IPS-18a (cell line): ENCODE measurements around the gene WDR26.
"Not testable (repeated sequence)": the region's sequence is repeated elsewhere in the genome, so short reads cannot be mapped to it uniquely, and the experiment has no call there.

ENCODE experiments used
- H3K27ac ChIP-seq: one replicate; pipeline ENCODE4 v1.5.1; 2013; ENCODE audit warnings: low read length
- H3K27me3 ChIP-seq: one replicate; pipeline ENCODE4 v1.6.1; 2013; ENCODE audit warnings: mild to moderate bottlenecking, low read length; ENCODE audit not compliant: control insufficient read depth, insufficient read depth
- H3K36me3 ChIP-seq: one replicate; pipeline ENCODE4 v1.6.1; 2013; ENCODE audit warnings: low read depth, low read length; ENCODE audit not compliant: control insufficient read depth
- H3K4me1 ChIP-seq: one replicate; pipeline ENCODE4 v1.6.1; 2013; ENCODE audit warnings: low read depth, low read length; ENCODE audit not compliant: control insufficient read depth
- H3K4me3 ChIP-seq: one replicate; pipeline ENCODE4 v1.5.1; 2013; ENCODE audit warnings: low read length
- H3K9ac ChIP-seq: one replicate; pipeline ENCODE4 v1.6.1; 2013; ENCODE audit warnings: mild to moderate bottlenecking, low read length, moderate library complexity
- H3K9me3 ChIP-seq: one replicate; pipeline ENCODE4 v1.6.1; 2013; ENCODE audit warnings: low read depth, low read length; ENCODE audit not compliant: control insufficient read depth

WDR26 gene

DNA sequence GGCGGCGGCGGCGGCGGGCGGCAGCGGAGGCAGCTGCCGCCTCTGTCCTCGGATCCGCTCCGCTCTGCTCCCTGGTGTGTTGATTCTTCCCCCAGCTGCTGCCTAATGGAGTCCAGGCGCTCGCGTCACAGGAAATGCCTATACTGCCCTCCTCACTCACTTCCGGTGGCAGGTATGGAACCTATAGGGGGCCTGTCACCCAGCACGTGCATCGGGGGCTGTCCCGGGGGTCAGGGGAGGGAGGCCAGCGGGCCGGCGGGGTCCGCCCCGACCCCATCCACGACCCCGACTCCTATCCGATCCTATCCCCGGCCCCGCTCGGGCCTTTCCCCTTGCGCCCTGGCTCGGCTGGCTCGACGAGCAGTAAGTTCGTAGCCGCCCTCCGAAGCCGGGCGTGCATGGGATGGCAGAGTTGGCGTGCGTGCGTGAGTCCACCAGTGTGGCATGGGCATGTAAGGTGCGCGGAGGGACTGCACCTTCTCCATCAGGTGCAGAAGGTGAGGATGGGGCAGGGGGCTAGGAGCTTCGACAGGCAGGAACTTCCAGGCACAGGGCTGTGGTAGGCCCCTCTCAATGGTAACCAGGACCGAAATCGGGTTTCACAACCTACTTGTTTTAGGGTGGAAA is at the start of gene WDR26:
TSS of gene WDR26 (minus strand) at position 107 of the 627 bp plus-strand sequence.
- no peaks in the 10 kb centered on the region for H3K9me3 ChIP-seq
- H3K27ac ChIP-seq, result no peak within 1 kb of the TSS
- H3K9ac ChIP-seq, result peak within 1 kb of the TSS; percentile 69
- H3K4me1 ChIP-seq, result peaks cover 29% of the 10 kb centered on the region
- H3K27me3 ChIP-seq, result no peaks in the 10 kb centered on the region
- peaks cover 28% of the 10 kb centered on the region for H3K36me3 ChIP-seq
- H3K4me3 ChIP-seq, result peak within 1 kb of the TSS; percentile 93

DNA sequence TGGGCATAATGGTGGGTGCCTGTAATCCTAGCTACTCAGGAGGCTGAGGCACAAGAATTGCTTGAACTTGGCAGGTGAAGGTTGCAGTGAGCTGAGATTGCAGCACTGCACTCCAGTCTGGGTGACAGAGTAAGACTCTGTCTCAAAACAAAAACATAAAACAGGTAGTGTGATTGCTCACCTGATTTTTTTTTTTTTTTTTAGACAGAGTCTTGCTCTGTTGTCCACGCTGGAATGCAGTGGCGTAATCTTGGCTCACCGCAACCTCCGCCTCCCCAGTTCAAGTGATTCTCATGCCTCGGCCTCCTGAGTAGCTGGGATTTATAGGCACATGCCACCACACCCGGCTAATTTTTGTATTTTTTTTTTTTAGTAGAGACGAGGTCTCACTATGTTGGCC is 48.6 kb upstream of the WDR26 start:
- H3K9ac ChIP-seq, H3K27ac ChIP-seq, H3K36me3 ChIP-seq, H3K4me3 ChIP-seq, H3K27me3 ChIP-seq, H3K4me1 ChIP-seq, H3K9me3 ChIP-seq: not testable (repeated sequence)

DNA sequence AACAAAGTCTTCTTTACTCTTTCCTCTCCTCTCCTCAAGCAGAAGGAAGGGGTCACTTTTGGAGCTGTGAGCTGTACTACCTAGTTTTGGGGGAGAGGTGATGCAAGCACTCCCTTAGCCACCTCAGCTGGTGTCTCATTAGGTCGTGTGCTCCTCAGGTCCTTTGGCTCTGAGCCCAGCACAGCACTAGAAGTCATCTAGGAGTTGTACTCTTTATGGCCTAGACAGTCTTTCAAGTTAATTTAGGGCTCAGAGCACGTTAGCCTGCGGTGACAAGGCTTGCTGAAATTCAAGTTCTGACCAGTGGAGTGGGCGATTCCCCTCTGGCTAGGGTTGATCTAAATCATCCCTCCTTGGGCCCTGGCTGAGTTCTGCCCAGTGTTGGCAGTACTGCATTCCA is 48.0 kb upstream of the WDR26 start:
- no peaks in the 10 kb centered on the region for H3K27me3 ChIP-seq
- peaks cover 7% of the 10 kb centered on the region for H3K4me1 ChIP-seq
- no peak overlapping the region for H3K27ac ChIP-seq
- no peak overlapping the region for H3K4me3 ChIP-seq
- H3K9me3 ChIP-seq, result no peaks in the 10 kb centered on the region
- H3K9ac ChIP-seq, result no peak overlapping the region
- no peaks in the 10 kb centered on the region for H3K36me3 ChIP-seq

DNA sequence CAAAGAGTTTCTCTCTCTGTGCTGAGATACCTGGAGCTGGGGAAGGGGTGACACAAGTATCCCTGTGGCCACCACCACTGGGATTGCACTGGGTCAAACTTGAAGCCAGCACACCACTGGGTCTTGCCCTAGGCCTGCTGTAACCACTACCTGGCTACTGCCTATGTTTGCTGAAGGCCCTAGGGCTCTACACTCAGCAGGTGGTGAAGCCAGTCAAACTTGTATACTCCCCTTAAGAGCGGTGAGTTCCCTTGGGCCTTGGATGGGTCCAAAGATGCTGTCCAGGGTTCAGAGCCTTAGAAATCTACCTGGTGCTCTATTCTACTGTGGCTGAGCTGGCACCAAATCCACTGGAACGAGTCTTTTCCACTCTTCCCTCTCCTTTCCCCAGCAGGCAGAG is 47.0 kb upstream of the WDR26 start:
- Histone ChIP-seq H3K9ac (no peak overlapping the region), H3K4me1 (no peaks in the 10 kb centered on the region), H3K27ac (no peak overlapping the region)

DNA sequence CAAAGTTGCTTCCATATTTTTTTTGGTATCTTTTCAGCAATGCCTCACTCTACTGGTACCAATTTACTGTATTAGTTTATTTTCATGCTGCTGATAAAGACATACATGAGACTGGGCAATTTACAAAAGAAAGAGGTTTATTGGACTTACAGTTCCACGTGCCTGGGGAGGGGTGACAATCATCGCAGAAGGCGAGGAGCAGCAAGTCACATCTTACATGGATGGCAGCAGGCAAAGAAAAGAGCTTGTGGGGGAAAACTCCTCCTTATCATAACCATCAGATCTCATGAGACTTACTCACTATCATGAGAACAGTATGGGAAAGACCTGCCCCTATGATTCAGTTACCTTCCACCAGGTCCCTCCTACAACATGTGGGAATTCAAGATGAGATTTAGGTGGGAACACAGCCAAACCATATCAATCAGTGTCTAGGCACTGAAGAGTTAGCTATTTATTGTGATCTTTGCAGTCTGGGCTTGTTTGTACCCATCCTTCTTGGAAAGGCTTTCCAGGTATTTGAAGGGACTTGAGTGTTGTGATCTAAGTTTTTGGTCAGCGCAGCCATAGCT is 46.4 kb upstream of the WDR26 start:
- H3K27me3 ChIP-seq, H3K4me1 ChIP-seq, H3K36me3 ChIP-seq, H3K9ac ChIP-seq, H3K4me3 ChIP-seq, H3K9me3 ChIP-seq, H3K27ac ChIP-seq: not testable (repeated sequence)

More for the DNA sequence above, 47.0 kb upstream of the WDR26 start:
- Histone ChIP-seq H3K27me3 (no peaks in the 10 kb centered on the region), H3K9me3 (no peaks in the 10 kb centered on the region), H3K36me3 (no peaks in the 10 kb centered on the region), H3K4me3 (no peak overlapping the region)

DNA sequence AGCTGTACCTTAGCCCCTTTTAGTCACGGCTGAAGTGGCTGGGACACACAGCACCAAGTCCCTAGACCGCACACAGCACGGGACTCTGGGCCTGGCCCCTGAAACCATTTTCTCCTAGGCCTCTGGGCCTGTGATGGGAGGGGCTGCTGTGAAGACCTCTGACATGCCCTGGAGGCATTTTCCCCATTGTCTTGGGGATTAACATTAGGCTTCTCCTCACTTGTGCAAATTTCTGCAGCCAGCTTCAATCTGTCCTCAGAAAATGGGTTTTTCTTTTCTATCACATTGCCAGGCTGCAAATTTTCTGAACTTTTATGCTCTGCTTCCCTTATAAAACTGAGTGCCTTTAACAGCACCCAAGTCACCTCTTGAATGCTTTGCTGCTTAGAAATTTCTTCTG is 45.6 kb upstream of the WDR26 start:
- not testable (repeated sequence) for H3K27me3 ChIP-seq, H3K36me3 ChIP-seq, H3K4me3 ChIP-seq, H3K9me3 ChIP-seq, H3K9ac ChIP-seq, H3K27ac ChIP-seq, H3K4me1 ChIP-seq

DNA sequence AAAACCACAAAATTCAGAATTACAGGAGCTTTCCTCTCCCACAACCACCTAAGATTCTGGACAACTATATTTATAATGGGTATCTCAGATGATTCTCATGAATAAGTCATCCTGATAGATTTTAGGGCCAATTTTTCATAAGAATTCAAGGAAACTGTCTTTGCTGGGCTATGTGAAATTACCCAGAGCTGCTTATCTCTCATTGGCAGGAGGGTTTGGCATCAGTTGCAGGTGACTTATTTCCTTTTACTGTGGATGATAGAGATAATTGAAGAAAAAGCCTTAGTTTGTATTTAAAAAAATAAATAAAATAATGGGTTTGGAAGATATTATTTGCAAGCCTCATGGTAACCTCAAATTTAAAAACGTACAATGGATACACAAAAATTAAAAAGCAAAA is 38.2 kb upstream of the WDR26 start:
- Histone ChIP-seq H3K27ac (no peak overlapping the region), H3K4me3 (no peak overlapping the region)

DNA sequence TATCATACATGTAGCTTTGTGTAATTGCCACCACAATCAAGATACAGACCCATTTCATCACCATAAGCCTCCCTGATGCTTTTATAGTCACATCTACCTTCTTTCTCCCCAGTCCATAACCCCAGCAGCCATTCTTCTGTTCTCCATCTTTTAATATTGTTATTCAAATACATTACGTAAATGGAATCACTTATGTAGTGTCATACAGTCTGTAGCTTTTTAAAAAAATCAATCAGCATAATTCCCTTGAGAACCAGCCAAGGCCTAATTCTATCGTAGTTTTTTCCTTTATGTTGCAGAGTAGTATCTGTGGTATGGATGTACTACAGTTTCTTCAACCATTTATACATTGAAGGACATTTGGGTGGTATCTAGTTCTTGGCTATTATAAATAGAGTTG is 31.6 kb upstream of the WDR26 start:
- Histone ChIP-seq H3K9ac (no peak overlapping the region), H3K9me3 (no peaks in the 10 kb centered on the region), H3K36me3 (no peaks in the 10 kb centered on the region), H3K4me1 (no peaks in the 10 kb centered on the region), H3K27me3 (no peaks in the 10 kb centered on the region), H3K4me3 (no peak overlapping the region), H3K27ac (no peak overlapping the region)

More for the DNA sequence above, 38.2 kb upstream of the WDR26 start:
- H3K4me1 ChIP-seq, result no peaks in the 10 kb centered on the region
- no peaks in the 10 kb centered on the region for H3K27me3 ChIP-seq
- H3K36me3 ChIP-seq, result no peaks in the 10 kb centered on the region
- no peak overlapping the region for H3K9ac ChIP-seq
- H3K9me3 ChIP-seq, result no peaks in the 10 kb centered on the region

DNA sequence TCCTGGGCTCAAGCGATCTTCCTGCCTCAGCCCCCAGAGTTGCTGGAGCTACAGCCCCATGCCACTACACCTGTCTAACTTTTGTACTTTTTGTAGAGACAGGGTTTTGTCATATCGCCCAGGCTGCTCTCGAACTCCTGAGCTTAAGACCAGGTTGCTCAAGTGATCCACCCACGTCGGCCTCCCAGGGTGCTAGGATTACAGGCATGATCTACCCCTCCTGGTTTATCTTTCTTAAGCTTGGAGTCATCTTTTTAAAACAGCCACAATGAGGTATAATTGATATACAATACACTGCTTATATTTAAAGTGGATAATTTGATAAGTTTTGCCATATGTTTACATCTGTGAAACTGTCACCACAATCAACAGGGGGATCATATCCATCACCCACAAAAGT is 25.4 kb upstream of the WDR26 start:
- Histone ChIP-seq H3K9me3 (no peaks in the 10 kb centered on the region), H3K36me3 (no peaks in the 10 kb centered on the region), H3K4me3 (no peak overlapping the region), H3K27ac (no peak overlapping the region), H3K9ac (no peak overlapping the region), H3K4me1 (peaks cover 8% of the 10 kb centered on the region), H3K27me3 (no peaks in the 10 kb centered on the region)

DNA sequence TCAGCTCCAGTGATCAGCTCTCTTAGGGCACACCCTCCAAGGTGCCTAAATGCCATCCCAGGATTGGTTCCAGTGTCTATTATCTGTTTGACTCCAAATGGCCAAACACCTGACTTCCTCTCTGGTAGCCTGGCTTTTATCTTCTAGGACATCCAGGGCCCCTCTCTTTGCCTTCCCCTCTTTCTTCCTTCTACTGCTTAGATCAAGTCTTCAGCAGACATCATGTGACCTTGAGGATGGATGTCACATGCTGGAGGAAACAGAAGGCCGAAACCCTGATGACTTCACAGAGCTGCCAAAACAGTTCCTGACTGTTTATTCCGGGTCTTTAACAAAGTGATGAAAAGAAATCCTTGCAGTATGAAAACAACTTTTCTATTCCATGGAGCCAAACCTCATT is 24.4 kb upstream of the WDR26 start:
- Histone ChIP-seq H3K9ac (no peak overlapping the region), H3K27ac (no peak overlapping the region), H3K4me1 (peaks cover 8% of the 10 kb centered on the region), H3K9me3 (no peaks in the 10 kb centered on the region), H3K27me3 (no peaks in the 10 kb centered on the region), H3K4me3 (no peak overlapping the region), H3K36me3 (no peaks in the 10 kb centered on the region)

DNA sequence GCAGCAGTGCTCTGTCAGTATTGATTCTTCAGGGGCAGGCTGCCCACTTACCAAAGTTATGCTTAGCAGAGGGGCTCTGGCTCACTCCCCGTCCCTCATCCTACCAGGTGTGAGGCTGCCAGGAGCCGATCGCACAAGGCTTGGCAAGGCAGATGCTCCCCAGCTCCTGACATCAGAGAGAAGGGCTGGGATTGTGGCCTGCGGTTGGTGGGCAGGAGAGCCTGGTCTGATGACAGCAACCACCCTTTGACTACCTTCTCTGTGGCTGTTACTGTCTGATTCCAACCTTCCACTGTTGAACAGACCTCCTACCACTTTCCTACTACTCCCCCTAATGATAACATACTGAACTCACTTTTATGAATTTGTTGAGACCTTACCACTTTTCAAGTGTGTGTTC is 23.7 kb upstream of the WDR26 start:
- H3K27ac ChIP-seq, result no peak overlapping the region
- H3K9ac ChIP-seq, result no peak overlapping the region
- H3K9me3 ChIP-seq, result no peaks in the 10 kb centered on the region
- H3K4me3 ChIP-seq, result no peak overlapping the region
- no peaks in the 10 kb centered on the region for H3K36me3 ChIP-seq
- H3K27me3 ChIP-seq, result no peaks in the 10 kb centered on the region
- H3K4me1 ChIP-seq, result peaks cover 8% of the 10 kb centered on the region

DNA sequence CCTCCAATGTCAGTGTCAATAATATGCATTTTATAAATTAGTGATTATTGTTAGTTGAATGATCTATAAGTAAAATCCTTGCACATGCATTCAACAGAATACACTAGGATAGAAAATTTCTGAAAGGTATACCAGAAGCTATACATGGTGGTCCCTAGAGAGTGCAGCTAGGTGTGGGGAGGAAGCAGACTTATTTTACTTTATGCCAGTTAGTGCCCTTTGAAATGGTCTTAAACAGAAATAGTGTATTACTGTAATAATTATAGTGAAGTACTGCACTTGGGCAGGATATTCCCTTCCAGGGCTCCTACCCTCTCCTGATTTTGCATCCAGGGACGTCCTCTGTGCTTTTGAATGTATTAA is 23.2 kb upstream of the WDR26 start:
- no peaks in the 10 kb centered on the region for H3K9me3 ChIP-seq
- no peak overlapping the region for H3K27ac ChIP-seq
- H3K4me3 ChIP-seq, result no peak overlapping the region
- peaks cover 8% of the 10 kb centered on the region for H3K4me1 ChIP-seq
- no peaks in the 10 kb centered on the region for H3K36me3 ChIP-seq
- H3K9ac ChIP-seq, result no peak overlapping the region
- H3K27me3 ChIP-seq, result no peaks in the 10 kb centered on the region
